ENCODE data around the gene ERCC6L.

The ERCC6L gene

GRCh38 chrX:72269671-72270251 is 30.9 kb upstream of the ERCC6L start:
- no peak for TF ChIP-seq CTCF (IDR thresholded peaks at IDR 0.05; ENCODE audit: insufficient read depth, low read length)
- Histone ChIP-seq H3K27me3 (ENCODE audit: insufficient read depth, poor library complexity, severe bottlenecking) (no peaks in the 10 kb centered on the region), H3K4me3 (replicated peaks; ENCODE audit: insufficient read depth, low read length) (no peak overlapping the region), H3K27ac (replicated peaks) (no peak overlapping the region)
- no peak for DNase-seq (ENCODE audit: low read depth in 1 of 2, low spot score in 1 of 2)

- H3K27ac ChIP-seq (replicated peaks), result no peak overlapping the region
- H3K27me3 ChIP-seq (ENCODE audit: insufficient read depth, poor library complexity, severe bottlenecking), result no peaks in the 10 kb centered on the region
- TF ChIP-seq SPI1 (IDR thresholded peaks at IDR 0.05; ENCODE audit: borderline replicate concordance, low read depth) (no peak), REST (IDR thresholded peaks at IDR 0.05; ENCODE audit: insufficient replicate concordance, low read depth) (no peak), POLR2AphosphoS5 (IDR thresholded peaks at IDR 0.05; ENCODE audit: low read depth) (no peak), CTCF (IDR thresholded peaks at IDR 0.05; ENCODE audit: insufficient read depth, low read length) (no peak), GABPA (IDR thresholded peaks at IDR 0.05; ENCODE audit: low read depth) (no peak)
- no peak for DNase-seq (ENCODE audit: low read depth in 1 of 2, low spot score in 1 of 2)
- H3K4me3 ChIP-seq (replicated peaks; ENCODE audit: insufficient read depth, low read length), result no peak overlapping the region
These were observed 30.0 kb upstream of the ERCC6L start for GRCh38 chrX:72268597-72269365.

GRCh38 chrX:72265263-72265662 is 26.4 kb upstream of the ERCC6L start:
- Histone ChIP-seq H3K4me3 (replicated peaks; ENCODE audit: insufficient read depth, low read length) (no peak overlapping the region), H3K27ac (replicated peaks) (no peak overlapping the region), H3K27me3 (ENCODE audit: insufficient read depth, poor library complexity, severe bottlenecking) (no peaks in the 10 kb centered on the region)
- no peak for TF ChIP-seq SPI1 (IDR thresholded peaks at IDR 0.05; ENCODE audit: borderline replicate concordance, low read depth)
- no peak for TF ChIP-seq POLR2AphosphoS5 (IDR thresholded peaks at IDR 0.05; ENCODE audit: low read depth)
- no peak for TF ChIP-seq CTCF (IDR thresholded peaks at IDR 0.05; ENCODE audit: insufficient read depth, low read length)
- no peak for TF ChIP-seq GABPA (IDR thresholded peaks at IDR 0.05; ENCODE audit: low read depth)
- TF ChIP-seq REST (IDR thresholded peaks at IDR 0.05; ENCODE audit: insufficient replicate concordance, low read depth), result no peak
- no peak for DNase-seq (ENCODE audit: low read depth in 1 of 2, low spot score in 1 of 2)
